ENCODE data around the gene PSD2.

The PSD2 gene

DNA sequence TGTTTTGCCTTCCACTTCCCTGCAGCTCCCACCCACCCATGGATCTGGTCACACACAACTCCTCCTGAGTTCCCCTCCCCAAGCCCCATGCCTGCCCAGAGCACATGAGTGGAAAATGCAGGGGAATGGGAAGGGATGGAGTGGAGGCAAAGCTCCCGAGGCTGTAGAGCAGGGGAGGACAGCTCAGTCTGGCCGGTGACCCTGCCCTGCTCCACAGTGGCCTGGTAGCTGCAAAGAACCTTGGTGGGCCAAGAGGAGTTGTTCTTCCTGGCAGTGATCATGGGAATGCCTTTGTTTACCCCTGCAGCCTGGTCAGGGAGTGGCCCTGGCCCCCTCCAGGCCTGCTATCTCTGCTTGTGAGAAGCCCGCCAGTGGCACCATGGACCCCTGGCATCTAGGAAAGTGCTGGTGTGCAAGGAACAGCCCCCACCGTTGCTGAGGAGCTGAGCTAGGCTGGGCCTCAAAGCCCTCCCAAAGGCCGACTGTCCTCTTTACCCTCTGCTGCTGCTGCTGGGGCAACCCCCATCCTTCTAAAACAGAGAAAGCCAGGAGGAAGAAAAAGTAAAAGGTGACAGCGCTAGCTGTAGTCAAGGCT is 60.4 kb downstream of the PSD2 start:
- no peak for DNase-seq (ENCODE audit: low spot score)

DNA sequence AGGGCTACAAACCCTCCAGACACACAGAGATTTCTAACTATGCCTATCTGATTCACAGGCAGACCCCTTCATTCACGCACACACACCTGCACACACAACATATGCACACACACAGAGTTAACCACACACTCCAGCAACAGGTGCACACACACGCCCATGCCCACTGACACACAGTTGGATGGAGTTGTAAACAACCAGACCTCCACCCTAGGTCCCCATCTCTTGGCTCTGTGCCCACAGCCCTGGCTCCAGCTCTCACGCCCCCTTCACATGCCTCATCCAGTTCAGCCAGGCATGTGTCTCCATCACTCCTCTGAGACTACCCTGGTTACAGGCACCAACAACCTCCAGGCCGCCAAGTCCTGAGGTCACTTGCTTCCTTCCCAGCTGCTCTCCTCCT is 61.1 kb downstream of the PSD2 start:
- DNase-seq (ENCODE audit: low spot score): no peak

DNA sequence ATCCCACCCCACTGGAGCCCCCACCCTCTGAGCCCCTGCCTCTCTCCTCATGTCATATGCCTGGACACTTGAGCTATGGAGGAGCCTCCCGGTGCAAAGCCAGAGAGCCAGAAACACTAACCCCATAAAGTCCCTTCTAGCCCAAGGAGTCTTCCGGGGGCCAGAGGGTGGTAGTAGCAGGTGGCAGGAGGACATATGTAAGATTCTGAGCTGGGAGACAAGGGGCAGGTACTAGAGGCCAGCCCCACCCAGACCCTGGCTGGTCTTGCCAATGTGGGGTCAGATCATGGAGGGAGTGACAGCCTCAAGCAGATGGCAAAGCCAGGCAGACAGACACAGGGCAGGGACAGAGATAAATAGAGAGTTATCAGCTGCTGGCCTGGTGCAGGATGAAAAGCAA is 63.4 kb downstream of the PSD2 start:
- no peak for DNase-seq (ENCODE audit: low spot score)

DNA sequence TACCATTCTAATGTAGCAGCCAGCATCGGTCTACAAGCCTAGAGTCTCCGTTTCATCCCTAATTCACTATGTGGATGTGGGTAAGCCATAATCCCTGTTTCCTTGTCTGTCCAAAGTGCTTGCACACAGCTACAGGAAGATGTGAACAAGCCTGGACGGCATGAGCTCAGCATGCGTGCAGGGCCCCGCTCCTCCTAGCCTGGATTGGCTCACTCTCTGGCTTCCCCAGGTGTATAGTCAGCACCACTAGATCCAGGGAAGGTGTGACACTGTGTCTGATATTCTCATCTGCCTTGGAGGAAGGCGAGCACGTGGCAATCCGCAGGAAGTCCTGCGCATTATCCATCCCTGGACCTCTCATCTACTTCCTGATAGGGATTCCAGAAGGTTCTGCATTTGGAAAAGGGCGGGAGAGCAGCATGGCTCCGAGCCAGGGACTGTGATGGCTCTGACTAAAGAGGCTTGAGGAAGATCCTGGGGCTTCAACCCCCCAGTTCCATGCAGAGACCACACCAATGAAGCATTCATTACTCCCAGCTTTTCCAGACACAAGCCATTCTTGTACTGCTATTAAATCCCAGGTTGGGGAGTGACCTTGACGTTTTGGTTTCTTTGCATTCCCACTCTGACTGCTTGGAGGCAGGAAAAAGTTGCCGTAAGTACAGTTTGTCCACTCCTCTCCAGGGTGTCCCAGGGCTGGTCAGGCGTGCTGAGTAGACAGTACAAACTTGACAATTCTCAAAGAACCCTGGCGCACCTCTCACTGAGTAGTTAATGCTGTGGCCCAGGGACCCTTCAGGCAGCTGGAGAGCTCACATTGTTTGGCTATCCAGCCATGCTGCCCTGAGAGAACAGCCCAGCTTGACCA is 65.6 kb downstream of the PSD2 start:
- DNase-seq (ENCODE audit: low spot score): no peak

DNA sequence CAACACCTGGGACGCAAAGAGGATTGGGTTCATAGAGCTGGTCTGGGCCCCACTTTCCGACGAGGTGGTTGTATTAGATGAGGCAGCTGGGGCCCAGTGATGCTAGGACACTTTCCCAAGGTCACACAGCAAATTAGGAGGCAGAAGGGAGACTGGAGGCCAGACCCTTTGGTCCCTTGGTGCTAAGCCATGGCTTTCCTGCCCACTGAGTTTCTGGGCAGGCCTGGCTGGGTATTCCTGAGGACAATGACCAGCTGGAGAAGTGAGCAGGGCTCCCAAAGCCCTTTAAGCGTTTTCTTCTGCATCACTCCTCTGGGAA is 66.2 kb downstream of the PSD2 start:
- DNase-seq (ENCODE audit: low spot score): no peak

DNA sequence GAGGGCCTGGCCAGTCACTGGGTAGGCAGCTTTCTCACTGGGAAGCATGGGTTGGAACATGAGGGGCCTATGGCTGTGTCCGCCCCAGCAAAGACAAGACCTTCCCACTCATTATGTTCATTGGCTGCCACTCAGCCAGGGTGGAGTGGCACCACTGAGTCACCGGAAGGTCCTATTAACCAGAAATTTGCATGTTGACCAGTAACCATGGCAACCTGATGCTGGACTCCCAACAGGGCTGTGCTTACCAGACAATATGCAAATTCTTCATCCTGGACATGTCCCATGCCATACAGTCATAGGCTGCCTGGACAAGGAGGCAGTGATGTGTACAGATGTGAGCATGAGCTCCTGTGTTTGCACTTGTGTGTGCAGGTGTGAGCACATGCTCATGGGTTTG is 66.7 kb downstream of the PSD2 start:
- no peak for DNase-seq (ENCODE audit: low spot score)

DNA sequence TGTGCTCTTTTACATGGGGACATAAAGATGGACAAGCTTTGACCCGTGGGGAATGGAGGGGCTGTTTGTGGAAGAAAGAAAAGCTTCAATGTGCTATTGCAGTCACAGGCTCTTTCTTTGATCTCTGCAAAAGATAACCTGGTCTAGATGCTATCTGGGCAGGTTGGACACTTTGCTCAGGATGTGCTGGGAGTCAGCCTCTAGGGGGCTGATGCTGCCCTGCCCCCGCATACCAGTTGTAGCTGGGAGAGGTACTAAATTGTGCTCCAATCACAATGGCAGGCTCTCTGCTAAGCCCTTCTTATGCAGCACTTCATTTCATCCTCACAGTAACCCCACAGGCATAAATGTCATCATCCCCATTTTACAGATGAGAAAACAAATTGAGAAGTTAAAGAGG is 67.2 kb downstream of the PSD2 start:
- no peak for DNase-seq (ENCODE audit: low spot score)

DNA sequence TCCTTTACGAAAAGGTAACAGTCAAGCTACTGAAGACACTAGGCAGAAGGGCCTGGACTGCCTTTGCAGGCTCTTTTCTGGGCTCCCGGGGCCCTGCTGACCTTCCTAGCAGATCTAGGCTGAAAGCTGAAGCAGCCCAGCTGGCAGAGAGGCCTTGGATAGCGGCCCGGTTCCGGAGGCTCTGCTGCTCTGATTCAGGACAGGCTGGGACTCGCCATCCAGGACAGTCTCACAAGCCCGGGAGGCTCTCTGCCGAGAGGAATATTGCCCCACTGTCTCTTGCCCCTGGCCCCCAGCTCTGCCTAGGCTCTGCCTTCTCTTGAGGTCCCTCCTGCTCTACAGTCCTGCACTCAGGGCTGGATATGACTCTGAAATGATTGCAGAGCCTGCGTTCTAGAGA is 67.8 kb downstream of the PSD2 start:
- peak; percentile 84 for DNase-seq (ENCODE audit: low spot score)

DNA sequence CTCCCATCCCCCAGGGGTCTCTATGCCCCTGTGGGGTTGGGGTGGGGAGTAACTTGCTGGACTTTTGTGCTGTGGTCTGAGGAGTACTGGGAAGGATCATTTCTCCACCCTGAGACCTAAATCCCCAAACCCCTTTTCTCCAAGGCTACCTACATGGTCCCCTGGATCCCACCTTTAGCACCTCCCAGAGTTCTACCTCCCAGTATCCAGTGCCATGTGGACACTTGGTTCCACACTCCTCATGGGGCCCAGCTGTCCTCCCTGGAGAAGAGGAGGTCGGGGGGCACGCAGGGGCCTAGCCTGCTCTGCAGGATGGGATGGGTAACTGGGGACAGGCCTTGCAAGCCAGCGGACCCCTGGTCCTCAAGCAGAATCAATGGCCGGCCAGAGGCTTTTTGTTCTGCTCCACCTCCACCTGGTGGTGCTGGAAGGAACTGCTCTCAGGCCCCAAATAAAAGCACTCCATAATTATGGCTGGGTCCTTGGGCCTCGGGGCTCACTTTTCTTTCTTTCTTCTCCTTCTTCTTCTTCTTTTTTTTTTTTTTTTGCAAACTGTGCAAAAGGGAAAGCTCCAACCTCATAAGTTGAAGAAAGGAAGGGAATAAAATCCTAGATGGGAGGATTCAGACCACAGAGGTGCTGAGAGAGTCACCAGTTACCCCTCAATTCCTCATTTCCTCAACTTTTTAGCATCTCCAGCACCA is 68.4 kb downstream of the PSD2 start:
- DNase-seq (ENCODE audit: low spot score): peak; percentile 69

DNA sequence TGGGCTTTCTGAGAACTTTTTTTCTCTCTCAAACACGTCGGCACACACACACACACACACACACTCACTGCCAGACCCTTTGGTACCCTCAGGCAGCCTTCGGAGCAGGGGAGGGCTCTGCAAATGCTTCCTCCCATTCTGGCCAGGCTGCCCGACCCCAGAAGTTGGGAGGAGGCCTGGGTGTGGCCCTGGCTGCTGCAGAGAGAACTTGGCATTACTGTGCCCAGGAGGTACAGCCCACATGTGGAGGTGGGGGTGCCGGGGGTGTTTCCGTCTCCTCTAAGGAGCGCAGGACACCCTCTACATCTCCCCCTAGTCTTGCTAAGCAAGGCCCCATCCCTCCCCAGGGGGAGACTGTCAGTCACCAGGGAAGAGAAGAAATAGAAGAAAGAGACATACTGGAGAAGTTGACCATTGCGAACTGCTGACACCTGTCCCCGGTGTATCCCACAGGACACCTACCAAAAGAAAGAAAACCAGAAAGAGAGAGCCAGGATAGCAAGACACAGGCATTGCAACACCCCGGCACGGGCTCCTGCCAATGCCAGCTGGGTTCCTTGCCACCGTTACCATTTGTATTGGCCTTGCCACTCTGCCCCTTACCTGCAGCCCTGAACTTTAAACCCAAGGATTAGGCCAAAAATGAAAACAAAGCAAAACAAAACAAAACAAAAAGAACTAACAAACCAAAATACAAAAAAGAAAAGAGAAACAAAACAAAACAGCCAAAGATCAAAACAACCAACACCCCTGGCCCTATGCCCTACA is 69.3 kb downstream of the PSD2 start:
- DNase-seq (ENCODE audit: low spot score): no peak

DNA sequence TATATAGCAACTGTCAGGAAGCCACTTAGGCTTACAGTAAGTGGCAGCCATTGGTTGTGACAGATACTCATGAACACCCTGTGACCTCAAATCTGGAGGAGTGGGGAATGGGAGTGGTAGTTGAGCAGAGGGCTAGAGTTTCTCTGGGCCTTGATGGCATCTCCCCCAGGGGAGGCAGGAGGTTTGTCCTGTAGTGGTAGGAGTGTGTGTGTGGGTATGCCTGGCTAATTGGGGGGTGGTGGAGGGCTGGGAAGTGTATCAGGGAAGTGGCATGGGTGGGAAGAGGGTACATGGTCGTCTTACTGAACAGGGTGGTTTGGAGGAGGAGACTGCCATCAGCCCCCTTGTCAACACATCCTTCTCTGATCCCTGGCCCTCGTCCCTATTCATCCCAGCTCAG is 71.5 kb downstream of the PSD2 start:
- no peak for DNase-seq (ENCODE audit: low spot score)

DNA sequence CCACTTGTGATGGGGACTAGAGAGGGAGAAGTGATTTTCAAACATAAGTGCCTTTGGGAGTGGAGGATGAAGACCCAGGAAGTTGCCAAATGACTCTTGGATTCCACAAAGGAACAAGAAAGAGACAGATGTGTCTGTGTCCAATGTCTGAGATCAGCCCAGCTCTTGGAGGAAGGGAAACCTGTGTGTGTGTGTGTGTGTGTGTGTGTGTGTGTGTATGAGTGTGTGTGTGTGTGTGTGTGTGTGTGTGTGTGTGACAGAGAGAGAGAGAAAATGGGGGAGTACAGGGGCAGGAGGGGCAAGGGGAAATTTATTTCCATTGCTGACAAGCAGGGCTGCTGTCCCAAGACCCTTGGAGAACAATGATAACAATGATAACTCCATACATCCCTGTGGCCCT is 72.0 kb downstream of the PSD2 start:
- no peak for DNase-seq (ENCODE audit: low spot score)

DNA sequence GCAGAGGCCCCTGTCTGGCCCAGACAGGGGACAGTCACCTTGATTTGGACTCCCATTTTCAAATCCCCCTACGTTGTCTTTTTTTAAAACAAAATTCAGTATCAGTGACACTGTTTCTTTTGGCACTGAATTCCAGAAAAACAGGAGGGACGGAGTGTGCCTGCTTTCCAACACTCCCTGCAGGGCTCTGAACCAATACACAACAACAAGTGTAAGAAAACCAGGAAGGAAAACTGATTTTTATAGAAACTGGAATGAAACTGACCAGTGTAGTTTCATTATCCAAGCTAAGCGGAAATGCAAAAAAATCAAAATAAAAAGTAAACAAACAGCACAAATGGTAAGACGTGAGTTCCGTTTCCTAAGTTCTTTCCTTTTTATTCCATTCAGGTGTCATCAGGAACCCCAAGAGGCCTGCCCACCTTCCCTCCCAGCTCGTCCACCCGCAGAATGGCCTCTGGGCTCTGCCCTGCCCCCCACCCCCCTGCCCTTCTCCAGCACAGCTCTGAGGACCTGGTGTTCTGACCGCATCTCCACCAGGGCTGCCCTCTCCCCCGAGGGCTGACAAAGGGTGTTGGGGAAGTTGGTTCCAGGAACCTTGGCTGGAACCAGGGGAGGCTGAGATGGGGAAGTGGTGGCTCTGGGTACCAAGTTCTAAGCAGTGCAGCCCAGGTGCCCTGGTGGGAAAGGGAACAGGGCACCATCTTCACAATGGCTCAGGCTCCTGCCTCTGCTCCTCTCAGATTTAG is 73.6 kb downstream of the PSD2 start:
- no peak for DNase-seq (ENCODE audit: low spot score)

DNA sequence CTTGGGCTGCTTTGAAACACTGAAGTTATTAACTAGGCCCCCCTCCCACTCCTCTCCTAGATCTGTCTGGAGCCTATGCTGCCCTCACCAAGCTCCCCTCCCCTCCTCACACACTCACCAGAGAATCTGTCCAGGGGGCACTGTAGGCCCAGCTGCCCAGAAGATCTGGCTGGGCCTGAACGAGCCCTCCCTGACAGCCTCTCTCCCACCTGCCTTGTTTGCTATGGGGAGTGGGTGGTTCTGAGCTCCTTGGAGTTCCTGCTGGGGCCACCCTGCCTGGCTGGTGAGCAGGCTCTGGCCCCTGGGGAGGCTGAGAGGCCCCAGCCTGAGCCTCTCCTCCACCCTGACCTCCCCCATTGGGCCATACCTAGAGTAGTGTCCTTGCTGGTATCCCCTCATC is 75.1 kb downstream of the PSD2 start:
- DNase-seq (ENCODE audit: low spot score): no peak

DNA sequence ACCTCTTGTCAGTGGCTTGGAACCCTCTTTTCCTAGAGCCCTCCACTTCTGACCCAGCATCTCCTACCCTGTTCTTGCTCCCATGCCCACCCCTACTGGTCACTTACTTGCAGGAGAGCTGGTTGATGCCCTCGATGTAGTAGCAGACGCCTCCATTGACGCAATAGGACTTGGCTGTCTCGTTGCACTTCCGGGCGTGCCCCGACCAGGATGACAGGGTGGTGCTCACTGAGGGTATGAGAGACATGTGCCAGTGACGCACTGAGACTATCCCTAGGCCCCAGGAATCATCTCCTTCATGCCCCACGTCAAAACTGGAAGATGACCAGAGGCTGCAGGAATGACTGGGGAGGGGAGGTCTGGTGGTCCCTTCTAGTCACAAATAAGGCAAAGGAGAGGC is 76.0 kb downstream of the PSD2 start:
- DNase-seq (ENCODE audit: low spot score): no peak

DNA sequence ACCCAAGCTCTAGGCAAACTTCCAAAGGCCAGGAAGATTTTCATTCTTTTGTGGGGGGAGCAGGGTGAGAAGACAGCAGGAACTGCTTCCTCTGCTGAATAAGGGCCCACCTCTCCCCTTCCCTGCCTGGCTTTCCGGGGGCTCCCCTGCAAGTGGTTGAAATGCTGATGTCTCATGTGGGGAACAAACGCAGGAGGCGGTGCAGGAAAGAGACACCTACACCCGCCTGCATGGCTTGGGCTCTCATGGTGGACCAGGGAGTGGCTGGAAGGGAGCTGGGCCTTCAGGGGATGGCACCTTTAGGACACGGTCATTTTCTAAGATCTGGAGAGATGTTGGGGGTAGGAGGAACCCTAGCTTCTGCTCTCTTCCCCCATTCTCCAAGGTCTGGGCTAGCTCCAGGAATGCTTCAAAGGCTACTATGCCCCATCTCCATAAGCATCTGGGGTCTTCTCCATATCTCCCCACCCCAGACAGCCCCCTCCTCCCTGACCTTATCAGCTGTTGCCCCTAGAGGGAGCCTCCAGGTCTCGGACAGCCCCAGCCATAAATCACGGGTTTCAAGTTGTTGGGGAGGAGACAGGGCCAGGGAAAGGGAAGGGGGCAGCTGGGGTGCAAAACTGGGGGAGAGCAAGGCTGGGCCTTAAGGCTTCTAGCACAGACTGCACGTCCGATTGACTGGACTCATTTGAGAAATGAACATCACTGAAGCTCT is 76.6 kb downstream of the PSD2 start:
- no peak for DNase-seq (ENCODE audit: low spot score)

DNA sequence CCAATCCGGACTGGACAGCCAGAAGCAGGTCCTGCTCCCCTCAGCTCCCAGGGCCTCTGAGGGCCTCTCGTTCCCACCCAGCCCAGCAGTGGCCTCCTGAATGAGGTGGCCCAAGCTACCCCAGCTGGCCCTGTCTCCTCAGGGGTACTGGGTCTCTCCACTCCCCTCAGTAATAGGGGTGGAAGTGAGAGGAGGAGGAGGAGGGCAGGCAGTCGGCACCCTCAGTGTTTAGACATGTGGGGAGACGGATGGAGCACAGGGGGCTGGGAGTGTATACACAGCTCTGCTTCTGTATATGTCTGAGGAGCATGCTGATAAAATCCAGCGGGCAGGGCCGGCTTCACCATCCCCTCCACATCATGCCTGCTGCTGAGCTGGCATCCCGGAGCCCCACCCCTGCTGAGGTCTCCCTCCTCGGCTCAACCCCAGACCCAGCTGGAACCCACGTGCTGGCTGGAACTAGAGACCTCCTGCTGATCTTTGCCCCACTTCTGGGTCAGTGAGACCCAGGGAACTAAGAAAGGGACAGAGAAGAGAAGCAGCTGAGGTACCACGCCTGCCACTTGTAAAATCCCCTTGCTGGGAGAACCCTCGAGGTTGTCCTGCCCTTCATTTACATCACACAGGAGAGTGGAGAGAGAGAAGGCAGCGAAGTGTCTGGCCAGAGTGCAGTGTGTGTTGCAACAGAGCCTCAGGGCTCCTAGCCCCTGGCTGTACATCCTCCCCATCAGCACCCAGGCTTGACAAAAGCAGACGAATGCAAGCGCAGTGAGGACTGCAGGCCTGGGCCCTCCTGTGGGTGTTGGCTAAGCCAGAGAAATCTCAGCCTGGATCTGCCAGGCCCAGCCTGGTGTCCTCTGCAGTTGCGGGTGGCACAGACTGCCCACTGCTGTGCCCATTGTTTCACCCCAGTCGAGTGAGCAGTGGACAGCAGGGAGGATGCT is 77.5 kb downstream of the PSD2 start:
- DNase-seq (ENCODE audit: low spot score): no peak

DNA sequence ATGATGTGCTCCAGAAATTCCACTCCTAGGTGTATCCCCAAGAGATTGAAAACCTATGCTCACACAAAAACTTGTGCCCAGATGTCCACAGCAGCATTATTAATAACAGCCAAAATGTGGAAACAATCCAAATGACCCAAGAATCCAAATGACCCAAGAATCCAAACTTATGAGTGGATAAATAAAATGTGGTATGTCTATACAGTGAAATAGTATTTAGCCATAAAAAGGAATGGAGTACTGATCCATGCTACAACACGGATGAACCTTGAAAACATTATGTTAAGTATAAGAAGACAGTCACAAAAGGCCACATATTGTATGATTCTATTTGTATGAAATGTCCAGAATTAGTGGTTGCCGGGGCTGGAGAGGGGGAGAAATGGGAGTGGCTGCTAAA is 80.3 kb downstream of the PSD2 start:
- DNase-seq (ENCODE audit: low spot score): no peak

DNA sequence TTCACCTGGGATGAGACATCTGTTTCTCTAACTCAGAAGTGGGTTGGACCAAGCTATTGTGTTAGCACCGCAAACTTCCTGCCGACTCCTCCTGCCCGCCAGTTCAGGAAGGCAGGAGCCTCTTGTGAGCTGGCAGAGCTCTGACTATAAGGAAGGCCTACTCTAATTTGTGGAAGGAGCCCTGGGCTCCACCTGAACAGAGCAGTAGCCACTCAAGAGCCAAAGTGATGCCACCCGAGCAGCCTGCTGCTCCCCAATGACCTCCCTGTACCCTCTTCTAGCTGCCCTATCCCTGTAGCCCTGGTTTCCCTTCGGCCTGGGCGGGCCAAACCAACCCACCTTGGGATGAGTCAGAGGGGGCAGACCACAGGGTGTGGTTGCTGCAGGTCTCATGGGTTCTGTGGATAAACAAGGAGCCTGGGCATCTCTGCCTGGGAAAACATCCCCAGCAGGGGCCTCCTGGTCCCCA is 81.6 kb downstream of the PSD2 start:
- DNase-seq (ENCODE audit: low spot score): no peak

DNA sequence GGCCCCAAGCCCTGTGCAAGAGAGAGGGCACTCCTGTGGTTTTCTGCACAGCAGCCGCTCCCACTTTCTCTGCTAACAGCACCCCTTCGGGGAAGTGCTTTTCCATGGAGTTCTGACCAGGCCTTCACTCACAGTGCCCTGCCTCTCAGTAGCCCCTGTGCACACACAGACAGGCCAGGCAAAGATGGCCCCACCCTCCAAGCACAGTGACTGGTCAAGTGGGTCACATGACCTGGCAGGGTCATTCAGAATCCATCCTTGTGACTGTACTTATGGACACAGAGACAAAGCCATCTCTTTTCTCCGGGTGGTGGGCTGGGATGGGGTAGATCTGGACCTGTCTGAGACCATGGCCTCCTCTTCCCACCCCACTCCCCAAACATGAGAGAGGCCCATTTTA is 82.5 kb downstream of the PSD2 start:
- no peak for DNase-seq (ENCODE audit: low spot score)
